ENCODE results near the gene ARMC9. TPM values are rescaled to one million over a fixed set of nuclear protein-coding genes. Genes with fewer than 3 reads are reported as not detected.

ARMC9 gene
- total and polyA plus RNA-seq, 7 donors, result 2.4 to 95.3 (median 24.3) TPM

DNA sequence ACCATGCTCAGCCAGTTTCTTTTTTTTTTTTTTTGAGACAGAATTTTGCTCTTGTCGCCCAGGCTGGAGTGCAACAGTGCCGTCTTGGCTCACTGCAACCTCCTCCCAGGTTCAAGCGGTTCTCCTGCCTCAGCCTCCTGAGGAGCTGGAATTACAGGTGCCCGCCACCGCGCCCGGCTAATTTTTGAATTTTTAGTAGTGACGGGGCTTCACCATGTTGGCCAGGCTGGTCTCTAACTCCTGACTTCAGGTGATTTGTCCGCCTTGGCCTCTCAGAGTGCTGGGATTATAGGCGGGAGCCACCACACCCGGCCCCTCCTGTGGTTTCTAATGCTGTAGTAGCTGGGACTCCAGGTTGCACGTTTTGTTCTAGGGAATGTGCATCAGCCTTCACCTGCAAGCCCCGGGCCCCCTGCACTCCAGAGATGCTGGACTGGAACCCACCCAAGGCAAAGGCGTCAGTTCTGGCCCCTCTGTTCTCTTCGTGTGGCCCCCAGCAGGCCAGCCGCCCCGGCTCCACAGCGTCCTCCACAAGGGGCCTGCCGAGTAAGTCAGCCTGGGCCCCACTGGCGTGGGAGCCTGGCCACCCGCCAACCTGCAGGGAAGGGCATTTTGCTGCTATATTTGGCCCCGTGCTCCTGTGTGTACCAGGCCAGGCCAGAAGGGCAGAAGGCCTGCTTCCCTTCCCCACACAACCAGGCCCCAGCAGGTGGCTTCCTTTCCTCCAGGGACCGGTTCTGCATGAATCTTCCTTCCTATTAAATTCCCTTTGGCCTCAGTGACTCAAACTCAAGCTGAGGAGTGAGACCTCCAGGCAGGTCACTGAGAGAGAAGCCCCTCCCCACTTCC is 171.4 kb downstream of the ARMC9 start:
- peaks cover 0 to 16% (median 2%) of the 10 kb centered on the region in 4 donors for H3K36me3 ChIP-seq
- intact Hi-C loops (cut with DNase I), result no loop called here
- H3K4me3 ChIP-seq, result no peak overlapping the region
- DNase-seq, result no peak
- H3K27me3 ChIP-seq, result no peaks in the 10 kb centered on the region
- TF ChIP-seq POLR2A (IDR thresholded peaks at IDR 0.05) (no peak), EP300 (IDR thresholded peaks at IDR 0.05) (no peak), POLR2AphosphoS5 (IDR thresholded peaks at IDR 0.05) (no peak)
- TF ChIP-seq, protein P1, sequence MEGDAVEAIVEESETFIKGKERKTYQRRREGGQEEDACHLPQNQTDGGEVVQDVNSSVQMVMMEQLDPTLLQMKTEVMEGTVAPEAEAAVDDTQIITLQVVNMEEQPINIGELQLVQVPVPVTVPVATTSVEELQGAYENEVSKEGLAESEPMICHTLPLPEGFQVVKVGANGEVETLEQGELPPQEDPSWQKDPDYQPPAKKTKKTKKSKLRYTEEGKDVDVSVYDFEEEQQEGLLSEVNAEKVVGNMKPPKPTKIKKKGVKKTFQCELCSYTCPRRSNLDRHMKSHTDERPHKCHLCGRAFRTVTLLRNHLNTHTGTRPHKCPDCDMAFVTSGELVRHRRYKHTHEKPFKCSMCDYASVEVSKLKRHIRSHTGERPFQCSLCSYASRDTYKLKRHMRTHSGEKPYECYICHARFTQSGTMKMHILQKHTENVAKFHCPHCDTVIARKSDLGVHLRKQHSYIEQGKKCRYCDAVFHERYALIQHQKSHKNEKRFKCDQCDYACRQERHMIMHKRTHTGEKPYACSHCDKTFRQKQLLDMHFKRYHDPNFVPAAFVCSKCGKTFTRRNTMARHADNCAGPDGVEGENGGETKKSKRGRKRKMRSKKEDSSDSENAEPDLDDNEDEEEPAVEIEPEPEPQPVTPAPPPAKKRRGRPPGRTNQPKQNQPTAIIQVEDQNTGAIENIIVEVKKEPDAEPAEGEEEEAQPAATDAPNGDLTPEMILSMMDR (IDR thresholded peaks at IDR 0.05), result no peak
- H3K9me3 ChIP-seq, result no peaks in the 10 kb centered on the region
- WGBS, 2 donors, result 86% methylated on average over 23 of the region's 23 CpGs
- peaks cover 0 to 11% (median 9%) of the 10 kb centered on the region in 4 donors for H3K4me1 ChIP-seq
- H3K27ac ChIP-seq, result no peak overlapping the region

DNA sequence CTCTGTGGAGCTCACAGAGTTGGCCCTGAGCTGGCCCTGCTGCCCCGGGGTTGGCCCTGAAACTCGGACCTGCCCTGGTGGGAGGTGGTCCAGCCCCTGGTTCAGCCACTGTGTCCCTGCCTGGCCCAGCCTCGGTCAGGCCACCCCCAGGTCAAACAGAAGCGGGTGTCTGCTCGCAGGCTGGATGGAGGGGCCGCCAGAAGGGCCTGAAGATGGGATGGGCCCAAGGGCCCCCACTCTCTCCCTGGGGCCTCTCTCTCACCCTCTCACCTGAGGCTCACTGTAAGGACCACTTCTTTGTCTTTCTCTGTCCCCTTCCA is 172.0 kb downstream of the ARMC9 start:
- Histone ChIP-seq H3K27me3 (no peaks in the 10 kb centered on the region), H3K36me3 (peaks cover 0 to 16% (median 2%) of the 10 kb centered on the region in 4 donors), H3K4me1 (peaks cover 0 to 5% (median 4%) of the 10 kb centered on the region in 4 donors), H3K4me3 (no peak overlapping the region), H3K9me3 (no peaks in the 10 kb centered on the region), H3K27ac (no peak overlapping the region)
- intact Hi-C loops (cut with DNase I), result no loop called here
- TF ChIP-seq POLR2A (IDR thresholded peaks at IDR 0.05) (no peak), EP300 (IDR thresholded peaks at IDR 0.05) (no peak), POLR2AphosphoS5 (IDR thresholded peaks at IDR 0.05) (no peak)
- TF ChIP-seq, protein P1 (IDR thresholded peaks at IDR 0.05), result no peak
- no peak for DNase-seq
- 91% methylated on average over 6 of the region's 6 CpGs for WGBS, 2 donors

DNA sequence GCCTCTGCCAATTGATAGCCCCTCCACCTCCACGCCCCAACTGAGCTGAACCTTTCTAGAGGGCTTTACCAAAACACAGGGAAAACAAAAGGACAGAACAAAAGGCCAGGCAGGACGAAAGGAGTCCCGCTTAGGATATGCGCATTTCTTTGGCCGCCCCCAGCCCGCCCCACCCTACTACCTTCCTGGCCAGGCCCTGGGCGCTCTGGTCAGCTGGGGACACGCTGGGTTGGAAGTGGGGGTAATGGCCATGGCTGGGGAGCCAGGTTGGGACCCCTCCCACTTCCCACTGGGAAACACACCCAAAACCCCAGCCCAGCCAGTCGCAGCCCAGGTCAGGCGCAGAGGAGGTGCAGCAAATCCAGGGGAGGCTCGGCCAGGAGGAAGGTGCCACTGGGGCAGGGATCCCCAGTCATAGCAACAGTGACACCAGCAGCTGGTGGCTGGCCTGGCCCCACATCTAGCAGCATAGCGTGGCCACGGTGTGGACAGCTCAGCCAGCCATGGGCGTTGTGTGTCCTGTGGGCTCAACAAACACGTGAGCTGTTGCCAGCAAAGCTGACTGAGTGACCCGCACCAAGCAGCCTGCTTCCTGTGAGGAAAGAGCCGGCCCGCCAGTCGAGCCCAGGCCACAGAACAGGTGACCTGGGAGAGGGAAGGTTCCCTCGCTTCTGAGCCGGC is 172.5 kb downstream of the ARMC9 start:
- intact Hi-C loops (cut with DNase I), result no loop called here

DNA sequence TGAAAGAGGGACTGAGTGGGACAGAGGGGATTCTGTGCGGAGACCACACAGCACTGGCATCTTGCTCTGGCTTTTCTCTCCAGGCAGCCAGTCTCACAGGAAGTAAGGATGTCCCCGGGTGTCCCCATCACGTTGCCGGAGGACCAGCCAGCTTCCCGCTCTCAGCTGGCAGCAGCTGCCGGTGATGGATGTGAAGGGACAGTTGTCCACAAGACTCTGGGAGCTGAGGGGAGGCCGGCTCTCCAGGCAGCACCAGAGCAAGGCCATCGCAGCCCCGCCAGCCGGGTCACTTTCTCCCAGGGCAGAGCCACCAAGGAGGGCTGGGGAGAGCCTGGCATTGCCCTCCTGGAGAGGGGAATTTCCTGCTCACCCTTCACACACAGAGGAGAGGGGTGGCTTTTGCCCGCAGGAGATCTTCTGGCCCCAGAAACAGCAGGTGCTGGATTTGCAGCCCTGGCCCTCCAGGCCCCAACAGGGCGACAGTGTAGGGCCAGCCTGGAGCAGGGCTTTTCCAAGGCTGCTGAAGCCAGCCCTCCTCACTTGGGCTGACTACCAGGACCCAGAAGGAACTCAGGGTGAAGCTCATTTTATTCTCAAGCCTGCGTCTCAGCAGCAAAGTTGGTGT is 173.1 kb downstream of the ARMC9 start:
- Histone ChIP-seq H3K27ac (no peak overlapping the region), H3K36me3 (peaks cover 0 to 16% (median 2%) of the 10 kb centered on the region in 4 donors), H3K27me3 (no peaks in the 10 kb centered on the region), H3K4me3 (no peak overlapping the region), H3K4me1 (no peaks in the 10 kb centered on the region), H3K9me3 (no peaks in the 10 kb centered on the region)
- 92% methylated on average over 13 of the region's 13 CpGs for WGBS, 2 donors
- no peak for TF ChIP-seq EP300 (IDR thresholded peaks at IDR 0.05)
- no peak for TF ChIP-seq POLR2AphosphoS5 (IDR thresholded peaks at IDR 0.05)
- TF ChIP-seq, protein P1 (IDR thresholded peaks at IDR 0.05), result no peak
- TF ChIP-seq POLR2A (IDR thresholded peaks at IDR 0.05), result no peak
- no peak for DNase-seq
- intact Hi-C loops (cut with DNase I), result no loop called here

More for the DNA sequence above, 172.5 kb downstream of the ARMC9 start:
- H3K36me3 ChIP-seq, result peaks cover 0 to 16% (median 2%) of the 10 kb centered on the region in 4 donors
- H3K4me3 ChIP-seq, result no peak overlapping the region
- 91 to 94% methylated on average over 21 of the region's 21 CpGs for WGBS, 2 donors
- H3K4me1 ChIP-seq, result no peaks in the 10 kb centered on the region
- H3K9me3 ChIP-seq, result no peaks in the 10 kb centered on the region
- H3K27ac ChIP-seq, result no peak overlapping the region
- no peak for DNase-seq
- TF ChIP-seq POLR2A (IDR thresholded peaks at IDR 0.05) (no peak), POLR2AphosphoS5 (IDR thresholded peaks at IDR 0.05) (no peak), EP300 (IDR thresholded peaks at IDR 0.05) (no peak)
- TF ChIP-seq, protein P1 (IDR thresholded peaks at IDR 0.05), result no peak
- no peaks in the 10 kb centered on the region for H3K27me3 ChIP-seq
